HG03025 (cell line): Measurements from ENCODE around the gene CABCOCO1.

Experiments
- ATAC-seq: cut with Tn5 transposase; IDR thresholded peaks from one replicate; pipeline ENCODE4 v1.9.1; 2021; ENCODE audit warnings: mild to moderate bottlenecking, moderate library complexity; ENCODE audit not compliant: unreplicated experiment, low FRiP score

The CABCOCO1 gene, protein sequence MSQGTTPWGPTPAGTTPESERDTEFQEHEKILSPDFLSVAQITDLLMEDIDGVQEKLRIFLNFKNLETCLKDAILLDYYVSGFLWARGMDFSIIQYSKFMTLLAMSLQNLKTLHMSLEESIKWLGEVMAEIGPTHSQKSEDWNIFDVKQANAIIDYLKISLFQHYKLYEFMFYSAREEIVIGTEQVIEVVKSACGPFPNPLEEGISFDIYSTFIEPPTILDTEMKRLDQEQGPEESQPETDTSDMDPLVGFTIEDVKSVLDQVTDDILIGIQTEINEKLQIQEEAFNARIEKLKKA

GRCh38 chr10:61662794-61663259 is at the start of gene CABCOCO1:
TSS of gene CABCOCO1 (plus strand) at chr10:61662929. CDS start at chr10:61662973, 44 bp downstream.
- no peak for ATAC-seq

- no peak for ATAC-seq
These were observed 49.1 kb upstream of the CABCOCO1 start for GRCh38 chr10:61613665-61614064.

GRCh38 chr10:61616611-61617010 is 46.1 kb upstream of the CABCOCO1 start:
- no peak for ATAC-seq

DNA sequence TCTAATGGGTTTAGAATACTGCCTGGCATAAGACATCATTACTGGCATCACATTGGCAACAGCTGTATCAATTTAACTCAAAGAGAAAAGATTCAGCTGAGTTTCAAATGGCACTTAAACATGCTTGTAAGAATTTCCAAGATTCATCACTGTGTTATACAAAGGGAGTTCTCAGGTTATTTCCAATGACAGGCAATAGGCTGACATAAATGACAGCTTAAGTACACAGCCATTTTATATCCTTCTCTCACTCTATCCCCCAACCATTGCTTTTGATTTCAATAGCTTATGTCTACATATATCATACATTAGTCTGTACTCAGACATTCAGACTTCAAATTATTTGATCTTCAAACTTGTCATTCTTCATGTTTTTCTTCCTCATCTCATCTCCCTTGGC is 45.5 kb upstream of the CABCOCO1 start:
- no peak for ATAC-seq

GRCh38 chr10:61617586-61617985 is 45.1 kb upstream of the CABCOCO1 start:
- ATAC-seq = no peak

- ATAC-seq = no peak
These were observed 44.3 kb upstream of the CABCOCO1 start for GRCh38 chr10:61618388-61618961.

DNA sequence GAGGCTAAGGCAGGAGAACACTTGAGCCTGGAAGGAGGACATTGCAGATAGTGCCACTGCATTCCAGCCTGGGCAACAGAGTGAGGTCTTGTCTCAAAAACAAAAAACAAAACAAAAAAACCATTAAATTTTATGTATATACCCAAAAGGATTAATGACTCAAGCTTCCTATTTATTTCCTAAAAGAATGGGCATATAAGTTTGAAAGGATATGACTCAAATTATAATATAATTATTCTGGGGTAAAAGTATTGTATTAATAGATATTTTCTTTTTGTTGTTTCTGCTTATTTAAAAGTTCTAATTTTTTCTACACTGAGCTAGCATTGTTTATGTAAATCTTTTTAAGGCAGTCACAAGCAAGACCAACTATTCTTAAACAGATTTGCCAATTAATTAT is 42.2 kb upstream of the CABCOCO1 start:
- no peak for ATAC-seq

DNA sequence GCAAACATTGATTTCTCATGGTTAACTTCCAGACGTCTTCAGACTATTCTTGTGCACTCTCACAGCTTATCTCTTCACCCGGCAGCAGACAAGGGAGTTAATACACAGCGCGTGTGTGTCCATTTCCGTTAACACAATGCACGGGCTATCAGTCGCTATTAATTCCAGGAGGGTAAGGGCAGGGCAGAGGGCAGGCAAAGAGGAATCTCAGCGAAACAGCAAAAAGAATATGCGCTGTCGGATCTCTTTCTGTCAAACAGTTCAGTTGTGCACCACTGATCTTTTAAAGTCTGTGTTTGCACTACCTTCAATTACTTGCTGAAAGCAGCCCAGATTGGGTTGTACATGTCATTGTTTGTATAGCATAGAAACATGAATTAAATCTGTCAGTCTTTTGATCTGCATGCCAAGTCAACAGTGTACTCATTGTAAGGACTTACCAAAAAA is 41.1 kb upstream of the CABCOCO1 start:
- no peak for ATAC-seq

DNA sequence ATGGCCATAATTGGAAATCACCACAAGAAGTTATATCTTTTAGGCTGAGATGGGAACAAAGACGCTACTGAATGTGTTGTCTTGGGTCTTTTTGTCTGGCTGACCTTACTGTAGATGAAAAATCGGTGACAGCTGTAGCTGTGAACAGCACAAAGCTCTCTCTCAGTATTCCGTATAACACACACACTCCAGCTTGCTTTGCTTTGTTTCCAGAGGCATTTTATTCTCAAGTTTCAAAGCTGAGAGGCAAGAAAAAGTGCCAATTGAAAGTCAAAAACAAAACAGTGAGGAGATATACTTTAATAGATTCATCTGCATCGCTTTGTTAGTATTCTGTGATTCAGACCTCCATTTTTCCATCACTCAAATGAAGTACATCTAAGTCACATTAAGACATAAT is 39.6 kb upstream of the CABCOCO1 start:
- ATAC-seq = no peak

DNA sequence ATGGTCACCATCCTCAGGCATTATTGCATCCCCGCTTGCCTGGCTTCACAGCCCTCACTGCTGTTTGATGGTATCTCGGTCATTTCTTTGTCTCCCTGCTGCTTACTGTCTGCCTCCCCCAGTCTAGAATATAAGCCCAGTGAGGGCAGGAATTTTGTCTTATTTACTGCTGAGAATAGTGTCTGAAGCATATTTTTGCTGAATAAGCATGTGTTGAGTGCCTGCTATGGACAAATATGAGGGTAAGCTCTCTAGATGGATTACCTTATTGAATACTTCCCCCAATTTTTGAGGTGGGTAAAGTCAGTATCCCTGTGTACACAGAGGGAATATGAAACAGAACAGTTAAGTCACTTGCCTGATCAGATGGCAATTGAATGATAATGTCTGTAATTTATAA is 36.5 kb upstream of the CABCOCO1 start:
- ATAC-seq = no peak

DNA sequence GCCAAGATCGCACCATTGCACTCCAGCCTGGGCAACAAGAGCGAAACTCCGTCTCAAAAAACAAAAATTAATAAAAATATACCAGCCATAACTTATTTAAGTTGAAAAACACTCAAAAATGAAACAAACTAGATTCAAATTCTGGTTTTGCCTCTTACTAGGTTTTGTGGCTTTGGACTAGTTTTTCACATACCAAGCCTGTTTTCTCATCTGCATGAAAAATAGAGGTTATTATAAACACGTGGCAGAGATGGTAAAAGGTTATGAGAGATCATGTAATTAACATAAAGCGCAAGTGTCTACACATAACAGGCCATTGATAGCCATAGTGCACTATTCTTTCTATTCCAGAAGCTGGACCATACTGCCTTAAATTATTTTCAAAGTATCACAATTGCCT is 35.5 kb upstream of the CABCOCO1 start:
- no peak for ATAC-seq

DNA sequence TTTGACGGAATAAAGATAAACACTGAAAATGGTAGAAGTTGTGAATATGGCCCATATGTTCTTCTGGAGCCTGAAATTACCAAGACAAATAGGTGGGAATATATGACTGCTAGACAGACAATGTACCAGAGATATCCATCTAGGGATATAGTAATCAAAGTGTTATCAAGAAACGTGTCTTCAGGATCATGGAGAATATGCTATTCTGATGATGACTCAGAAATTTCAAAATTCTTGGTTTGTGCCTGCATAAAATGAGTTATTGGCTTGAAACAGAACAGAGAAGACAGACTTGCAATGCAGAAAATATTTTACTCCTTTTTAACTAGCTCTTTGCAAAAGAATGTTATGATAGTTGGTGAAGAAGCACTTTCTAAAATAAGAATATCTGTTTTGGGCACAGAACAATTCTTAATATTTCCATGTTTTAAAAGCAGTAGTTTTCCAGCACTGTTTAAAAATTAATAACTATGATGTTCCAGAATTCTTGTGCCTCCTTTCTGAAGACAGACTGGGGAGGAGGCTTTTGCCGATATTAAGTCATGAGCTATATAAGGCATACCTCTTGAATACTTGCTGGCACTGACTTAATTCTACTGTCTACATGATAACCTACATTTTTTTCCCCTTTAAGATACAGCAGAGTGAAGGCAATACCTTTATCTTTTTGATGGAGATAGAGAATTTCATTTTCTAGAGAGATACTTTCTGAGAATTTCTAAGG is 34.4 kb upstream of the CABCOCO1 start:
- no peak for ATAC-seq

DNA sequence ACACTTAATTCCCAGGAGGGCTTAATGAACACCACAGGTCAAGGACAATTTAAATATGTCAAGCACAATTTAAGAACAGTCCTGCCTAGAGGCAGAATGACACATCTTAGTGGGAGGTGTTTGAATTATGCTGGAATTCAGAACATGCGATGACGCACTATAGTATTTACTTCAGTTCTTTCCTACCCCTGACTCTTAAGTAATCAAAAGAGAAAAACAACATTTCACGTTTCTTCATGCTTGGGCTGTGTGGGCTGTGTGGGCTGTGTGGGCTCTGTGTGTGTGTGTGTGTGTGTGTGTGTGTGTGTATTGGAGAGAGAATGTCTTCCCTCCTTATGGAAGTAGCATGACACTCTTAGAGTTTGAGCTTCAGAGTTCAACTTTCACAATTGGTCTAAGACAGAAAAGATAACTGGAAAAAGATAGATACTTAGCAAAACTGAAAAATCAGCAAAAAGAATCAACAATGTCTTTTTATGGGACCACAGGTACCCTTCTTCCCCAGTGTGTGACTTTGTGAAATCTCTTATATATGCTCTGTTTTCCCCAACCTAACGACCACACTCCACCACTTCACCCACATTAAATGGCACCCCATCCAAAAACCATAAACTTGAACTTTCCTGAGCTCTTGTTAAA is 33.7 kb upstream of the CABCOCO1 start:
- ATAC-seq = no peak

DNA sequence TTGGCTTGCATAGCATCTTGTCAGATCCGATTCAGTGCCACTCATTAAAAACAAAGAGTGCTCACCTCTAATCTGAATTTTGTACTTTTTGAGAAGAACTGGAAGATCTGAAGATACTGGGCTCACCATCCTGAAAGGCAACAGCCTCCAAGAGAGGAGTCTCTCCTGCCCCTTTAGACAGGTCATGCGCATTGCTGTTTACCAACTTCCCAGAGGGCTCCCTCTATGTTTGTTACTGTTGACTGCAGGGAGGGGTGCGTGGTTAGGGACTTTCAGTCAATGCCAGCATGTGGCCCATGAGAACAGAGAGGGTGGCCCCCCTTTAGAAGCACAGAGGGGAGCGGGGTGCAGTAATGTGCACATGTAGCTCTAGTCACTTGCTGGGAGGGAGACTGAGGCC is 33.2 kb upstream of the CABCOCO1 start:
- ATAC-seq = no peak

- no peak for ATAC-seq
These were observed 30.6 kb upstream of the CABCOCO1 start for GRCh38 chr10:61632057-61632670.

GRCh38 chr10:61633665-61634064 is 29.1 kb upstream of the CABCOCO1 start:
- ATAC-seq = no peak

- no peak for ATAC-seq
These were observed 28.0 kb upstream of the CABCOCO1 start for GRCh38 chr10:61634746-61635145.

DNA sequence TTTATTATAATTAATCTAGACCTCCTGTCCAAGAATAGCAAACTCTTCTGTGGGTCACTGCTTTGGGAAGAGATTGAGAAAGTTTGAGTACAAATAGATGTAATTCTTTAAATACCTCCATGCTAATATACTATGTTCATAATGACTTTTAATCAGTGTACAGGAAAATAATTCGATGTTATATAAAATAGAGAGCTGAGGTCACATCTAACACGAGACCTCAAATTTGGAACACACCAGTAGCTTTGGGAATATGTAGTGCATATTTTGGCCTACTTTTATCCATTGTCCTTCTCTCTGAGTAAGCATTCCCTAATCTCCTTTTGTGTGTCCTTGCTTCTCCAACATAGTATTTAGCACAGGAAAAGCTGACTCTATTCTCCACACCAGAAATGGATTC is 27.3 kb upstream of the CABCOCO1 start:
- no peak for ATAC-seq

DNA sequence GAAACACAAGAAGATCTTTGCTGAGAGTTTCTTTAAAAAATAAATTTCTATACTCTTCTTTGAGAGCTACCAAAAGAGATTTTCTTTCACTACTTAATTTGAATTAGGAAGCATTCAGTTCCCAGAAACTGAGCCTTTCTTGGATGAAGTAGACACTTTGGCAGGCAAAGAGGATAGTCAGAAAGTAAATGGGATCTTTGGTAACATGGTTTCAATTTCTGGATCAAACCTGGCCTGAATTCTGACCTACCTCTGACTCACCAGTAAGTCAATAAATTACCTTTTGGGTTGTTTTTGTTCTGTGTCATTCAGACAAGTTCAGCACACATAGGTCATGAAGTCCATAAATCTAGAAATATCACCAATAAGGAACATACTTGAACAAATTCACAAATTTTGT is 26.8 kb upstream of the CABCOCO1 start:
- ATAC-seq = no peak

DNA sequence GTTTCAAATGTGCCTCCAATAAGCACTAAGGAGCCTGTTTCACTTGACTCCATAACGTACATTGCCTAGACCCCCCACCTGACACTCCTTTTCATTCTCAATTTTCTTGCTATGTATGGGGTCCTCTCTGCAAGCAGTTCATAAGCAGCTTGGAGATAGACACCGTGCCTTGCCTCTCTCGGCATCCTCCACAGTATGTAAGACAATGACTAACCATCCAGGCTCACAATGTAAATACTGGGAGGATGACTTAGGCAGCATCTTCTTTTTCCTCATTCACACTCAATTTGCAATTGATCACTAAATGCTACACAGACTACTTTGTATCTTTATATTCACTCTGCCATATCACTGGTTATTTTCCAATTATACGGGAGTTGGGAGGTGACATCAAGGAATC is 22.8 kb upstream of the CABCOCO1 start:
- ATAC-seq = no peak

- no peak for ATAC-seq
These were observed 21.9 kb upstream of the CABCOCO1 start for GRCh38 chr10:61640856-61641255.
